Naive thymus-derived CD4-positive, alpha-beta T cell (primary cell): Measurements from ENCODE around the gene PPFIBP1. TPM values are rescaled to one million over a fixed set of nuclear protein-coding genes. Genes with fewer than 3 reads are reported as not detected.
"Not testable (repeated sequence)": the region's sequence is repeated elsewhere in the genome, so short reads cannot be mapped to it uniquely, and the experiment has no call there.

ENCODE experiments used
- ATAC-seq: fragments of 150-1000 bp; cut with Tn5 transposase; 2 replicates; pipeline ENCODE4 v1.10.0; 2021; ENCODE audit warnings: mild to moderate bottlenecking, moderate library complexity
- CTCF ChIA-PET: fragments of 350-600 bp; sonication (Branson Sonifier 250); formaldehyde crosslinking; loops from one replicate; lab custom pipeline; 2021; ENCODE audit warnings: antibody characterized with exemption; lab: Charles Lee
- POLR2A ChIA-PET: fragments of 350-600 bp; sonication (Branson Sonifier 250); formaldehyde crosslinking; loops from one replicate; lab custom pipeline; 2021; ENCODE audit warnings: antibody characterized with exemption, inconsistent platforms; lab: Charles Lee
- DNase-seq, 9 donors: peaks; one replicate each; pipeline versions ENCODE4 v3.0.0 to v3.0.0-alpha.2; 2020 to 2022; ENCODE audit warnings: mixed read lengths in 1 of 9
- H3K27ac ChIP-seq: one replicate; pipeline ENCODE4 v1.7.0; 2013; ENCODE audit warnings: mild to moderate bottlenecking, low read depth, low read length, moderate library complexity
- H3K27me3 ChIP-seq, 2 donors: one replicate each; pipeline ENCODE4 v1.7.0; 2013; ENCODE audit warnings: low read length in 2 of 2, mild to moderate bottlenecking in 2 of 2, moderate library complexity in 2 of 2; ENCODE audit not compliant: control insufficient read depth in 2 of 2, insufficient read depth in 2 of 2
- H3K36me3 ChIP-seq, 3 experiments: 1 replicate in 2 of 3; 2 replicates in 1 of 3; pipeline ENCODE4 v1.7.0; 2013; ENCODE audit warnings: low read length in 3 of 3, mild to moderate bottlenecking in 3 of 3, moderate library complexity in 1 of 3; ENCODE audit not compliant: insufficient read depth in 3 of 3, control insufficient read depth in 2 of 3
- H3K4me1 ChIP-seq, 2 donors: one replicate each; pipeline ENCODE4 v1.7.0; 2013; ENCODE audit warnings: low read length in 2 of 2, mild to moderate bottlenecking in 2 of 2, moderate library complexity in 1 of 2; ENCODE audit not compliant: control insufficient read depth in 2 of 2, insufficient read depth in 2 of 2
- H3K4me3 ChIP-seq: 2 replicates; pipeline ENCODE4 v1.7.0; 2013; ENCODE audit warnings: mild to moderate bottlenecking, low read length
- H3K9me3 ChIP-seq, 3 experiments: 1 replicate in 2 of 3; 2 replicates in 1 of 3; pipeline ENCODE4 v1.7.0; 2013; ENCODE audit warnings: low read length in 3 of 3; ENCODE audit not compliant: control insufficient read depth in 2 of 3
- H3K27ac Mint-ChIP-seq, 9 donors: one replicate each; pipeline ENCODE4 v1.8.0; 2020 to 2022; ENCODE audit warnings: mixed read lengths in 9 of 9, mild to moderate bottlenecking in 8 of 9, moderate library complexity in 5 of 9, inconsistent platforms in 2 of 9
- H3K27me3 Mint-ChIP-seq, 5 donors: one replicate each; pipeline ENCODE4 v1.8.0; 2021 to 2022; ENCODE audit warnings: mixed read lengths in 5 of 5, mild to moderate bottlenecking in 1 of 5
- H3K36me3 Mint-ChIP-seq, 5 donors: one replicate each; pipeline ENCODE4 v1.8.0; 2020 to 2022; ENCODE audit warnings: mixed read lengths in 5 of 5, mild to moderate bottlenecking in 3 of 5, inconsistent platforms in 1 of 5
- H3K4me1 Mint-ChIP-seq, 7 donors: one replicate each; pipeline ENCODE4 v1.8.0; 2020 to 2022; ENCODE audit warnings: mixed read lengths in 7 of 7, mild to moderate bottlenecking in 3 of 7, inconsistent platforms in 1 of 7
- H3K4me3 Mint-ChIP-seq, 10 donors: one replicate each; pipeline ENCODE4 v1.8.0; 2020 to 2022; ENCODE audit warnings: mild to moderate bottlenecking in 10 of 10, mixed read lengths in 10 of 10, moderate library complexity in 6 of 10, inconsistent platforms in 2 of 10
- H3K9me3 Mint-ChIP-seq, 11 donors: one replicate each; pipeline ENCODE4 v1.8.0; 2020 to 2022; ENCODE audit warnings: mixed read lengths in 11 of 11, mild to moderate bottlenecking in 4 of 11, inconsistent platforms in 1 of 11, moderate library complexity in 1 of 11
- intact Hi-C, 2 donors: fragments of 100-400 bp; cut with micrococcal nuclease; formaldehyde crosslinking; loops; one replicate each; pipeline ENCODE4 v1.15.1; 2023
- polyA plus RNA-seq, 2 donors: library from polyadenylated mRNA; unstranded; fragments of 300-500 nt; fragmentation: Illumina TruSeq; gene quantifications; one replicate each; pipeline ENCODE4 v1.2.3, GENCODE V29; 2021
- total RNA-seq, 6 experiments: library from RNA in 5 of 6; stranded (reverse) in 5 of 6; gene quantifications; 1 replicate in 5 of 6; 2 replicates in 1 of 6; pipeline ENCODE4 v1.2.3 and lab custom pipeline; 2021 to 2026

Gene PPFIBP1
- total and polyA plus RNA-seq, 7 experiments from 2014 or later: 2.7 to 29.2 (median 5.3) TPM

DNA sequence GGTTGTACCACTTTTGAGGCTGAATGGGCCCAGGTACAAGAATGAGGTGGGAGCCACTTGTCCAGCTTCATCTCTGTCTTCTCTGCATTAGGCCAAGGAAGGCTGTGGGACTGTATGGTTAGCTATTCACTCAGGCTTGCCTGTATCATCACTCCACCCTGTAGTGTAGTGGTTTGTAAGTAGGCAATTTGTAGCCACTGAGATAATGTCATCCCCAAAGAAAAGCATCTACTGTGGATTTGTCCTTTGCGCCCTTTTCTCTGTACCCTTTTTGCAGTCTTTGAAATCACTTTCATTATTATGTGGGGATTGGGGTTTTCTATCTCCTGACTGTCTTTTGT, 57.3 kb downstream of the PPFIBP1 start:
- H3K36me3 Mint-ChIP-seq: peaks cover 0 to 26% (median 3%) of the 10 kb centered on the region in 5 donors
- H3K4me3 Mint-ChIP-seq, intact Hi-C loops, H3K9me3 Mint-ChIP-seq, CTCF ChIA-PET, H3K27ac ChIP-seq, ATAC-seq, H3K27me3 Mint-ChIP-seq, POLR2A ChIA-PET, H3K27me3 ChIP-seq, H3K9me3 ChIP-seq, H3K4me3 ChIP-seq, H3K36me3 ChIP-seq, H3K4me1 ChIP-seq, DNase-seq, H3K27ac Mint-ChIP-seq: not testable (repeated sequence)
- H3K4me1 Mint-ChIP-seq: peaks cover 0 to 27% (median 13%) of the 10 kb centered on the region in 7 donors

DNA sequence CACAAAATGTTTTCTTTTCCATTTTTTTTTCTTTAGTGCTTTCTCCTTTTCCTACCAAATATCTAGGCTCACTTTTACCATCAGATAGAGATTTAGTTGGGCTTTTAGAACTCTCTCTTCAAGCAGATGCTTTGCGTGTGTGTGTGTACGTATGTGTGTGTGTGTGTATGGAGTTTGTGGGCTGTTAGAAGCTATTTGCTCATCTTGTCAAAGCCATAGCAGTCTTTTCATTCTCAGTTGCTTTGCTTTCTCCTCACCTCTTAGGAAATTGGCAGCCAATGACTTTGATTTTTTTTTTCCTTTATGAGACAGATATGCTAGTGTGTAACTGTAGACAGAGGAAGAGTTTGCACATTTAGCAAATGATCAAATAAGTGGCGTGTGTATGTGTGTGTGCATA, 57.8 kb downstream of the PPFIBP1 start:
- H3K4me1 ChIP-seq, H3K9me3 Mint-ChIP-seq, H3K27ac ChIP-seq, H3K9me3 ChIP-seq, DNase-seq, H3K36me3 ChIP-seq, ATAC-seq, H3K27me3 ChIP-seq, H3K4me3 ChIP-seq, intact Hi-C loops, H3K27me3 Mint-ChIP-seq, H3K4me3 Mint-ChIP-seq, CTCF ChIA-PET, POLR2A ChIA-PET: not testable (repeated sequence)
- Mint-ChIP-seq H3K36me3 (peaks cover 0 to 26% (median 3%) of the 10 kb centered on the region in 5 donors), H3K27ac (peak overlapping the region in 2 of 9 donors; percentile 2 to 22), H3K4me1 (peaks cover 0 to 27% (median 13%) of the 10 kb centered on the region in 7 donors)

DNA sequence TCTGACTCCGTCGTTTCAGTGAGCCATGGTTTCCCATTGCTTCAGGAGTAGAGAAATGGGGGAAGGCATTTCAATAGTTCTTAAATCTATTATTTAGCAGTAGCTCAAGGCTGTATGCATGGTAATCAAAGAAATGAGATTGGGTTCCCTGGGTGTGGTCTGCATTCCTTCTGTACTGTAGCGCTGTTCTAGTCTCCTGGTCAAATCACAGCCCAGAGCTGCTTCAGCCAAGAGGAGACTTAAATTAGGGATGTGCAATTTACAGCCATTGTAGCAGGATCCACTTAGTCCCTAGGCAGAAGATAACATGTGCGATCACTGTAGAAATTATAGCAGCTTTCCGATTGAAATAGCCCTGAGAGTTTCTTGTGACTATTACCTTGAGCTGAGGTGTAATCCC, 58.4 kb downstream of the PPFIBP1 start:
- H3K4me1 ChIP-seq, CTCF ChIA-PET, intact Hi-C loops, H3K27ac Mint-ChIP-seq, H3K36me3 ChIP-seq, DNase-seq, H3K4me3 ChIP-seq, H3K9me3 Mint-ChIP-seq, H3K27me3 ChIP-seq, ATAC-seq, H3K27me3 Mint-ChIP-seq, POLR2A ChIA-PET, H3K27ac ChIP-seq, H3K4me3 Mint-ChIP-seq, H3K9me3 ChIP-seq: not testable (repeated sequence)
- Mint-ChIP-seq H3K36me3 (peaks cover 0 to 26% (median 3%) of the 10 kb centered on the region in 5 donors), H3K4me1 (peaks cover 0 to 27% (median 14%) of the 10 kb centered on the region in 7 donors)

DNA sequence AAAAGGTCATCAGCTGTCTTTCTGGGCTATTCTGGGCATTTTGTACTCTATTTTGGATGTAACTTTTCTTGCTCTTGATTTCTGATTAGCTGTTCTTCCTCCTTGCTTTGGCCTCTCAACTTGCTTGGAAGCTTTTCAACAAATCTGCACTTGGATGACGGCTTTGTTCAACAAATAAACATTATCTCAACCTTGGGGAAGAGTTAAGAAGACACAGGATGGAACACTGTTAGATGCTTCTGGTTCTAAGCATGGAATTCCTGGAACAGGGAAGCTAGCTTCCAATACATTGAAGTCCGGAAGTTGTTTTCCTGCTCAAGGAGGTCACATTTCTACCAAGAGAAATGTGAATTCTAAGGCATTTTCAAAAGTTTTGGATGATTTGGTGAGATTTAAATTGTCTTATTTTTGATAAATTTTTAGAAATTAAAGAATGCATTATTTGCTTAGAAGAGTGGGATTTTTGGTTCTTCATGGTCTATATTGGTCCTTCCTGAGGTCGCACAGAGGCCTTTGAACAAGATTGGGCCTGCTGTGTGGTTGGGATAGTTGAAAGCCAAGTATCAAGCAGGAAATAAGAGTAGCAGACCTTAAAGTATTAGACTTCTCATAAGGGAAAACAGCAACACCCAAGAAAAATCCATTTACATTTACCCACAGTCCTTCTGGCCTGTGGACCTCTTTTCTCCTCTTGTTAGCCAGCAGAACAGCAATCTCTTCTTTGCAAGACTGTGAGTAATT, 59.2 kb downstream of the PPFIBP1 start:
- ChIA-PET CTCF (no interaction called here), POLR2A (no interaction called here)
- H3K4me3 Mint-ChIP-seq: no peak overlapping the region
- DNase-seq (no peak), ATAC-seq (no peak)
- Histone ChIP-seq H3K36me3 (no peaks in the 10 kb centered on the region), H3K27ac (no peak overlapping the region), H3K4me1 (no peaks in the 10 kb centered on the region), H3K4me3 (no peak overlapping the region), H3K9me3 (no peaks in the 10 kb centered on the region), H3K27me3 (no peaks in the 10 kb centered on the region)
- H3K36me3 Mint-ChIP-seq: peaks cover 0 to 22% (median 3%) of the 10 kb centered on the region in 5 donors
- H3K4me1 Mint-ChIP-seq: peaks cover 7 to 34% (median 22%) of the 10 kb centered on the region in 7 donors
- H3K27me3 Mint-ChIP-seq: no peaks in the 10 kb centered on the region
- no peaks in the 10 kb centered on the region for H3K9me3 Mint-ChIP-seq
- intact Hi-C loops: no loop called here
- no peak overlapping the region for H3K27ac Mint-ChIP-seq

DNA sequence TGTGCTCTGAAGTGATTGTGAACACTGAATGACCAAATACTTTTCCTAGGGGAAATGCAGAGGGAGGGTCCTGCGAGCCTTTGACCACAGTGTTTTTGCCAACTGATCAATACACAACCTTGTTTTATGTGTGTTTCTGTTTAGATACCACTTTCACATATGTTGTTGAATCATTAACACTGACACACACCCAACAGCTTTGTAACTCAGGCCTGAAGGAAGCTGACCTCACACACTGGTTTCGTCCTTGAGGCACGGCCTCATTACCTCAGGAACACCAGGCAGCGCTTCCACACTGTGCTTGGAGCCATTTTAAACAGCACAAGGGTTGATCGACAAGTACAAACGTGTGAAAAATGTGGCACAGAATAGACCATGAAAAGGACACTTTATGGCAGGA, 60.0 kb downstream of the PPFIBP1 start:
- Histone ChIP-seq H3K4me3 (no peak overlapping the region), H3K4me1 (no peaks in the 10 kb centered on the region), H3K27me3 (no peaks in the 10 kb centered on the region), H3K9me3 (no peaks in the 10 kb centered on the region), H3K27ac (no peak overlapping the region), H3K36me3 (no peaks in the 10 kb centered on the region)
- ATAC-seq: no peak
- Mint-ChIP-seq H3K4me1 (peaks cover 12 to 41% (median 26%) of the 10 kb centered on the region in 7 donors), H3K36me3 (peaks cover 0 to 15% (median 0%) of the 10 kb centered on the region in 5 donors), H3K27ac (no peak overlapping the region), H3K9me3 (no peaks in the 10 kb centered on the region), H3K27me3 (no peaks in the 10 kb centered on the region), H3K4me3 (no peak overlapping the region)
- intact Hi-C loops: no loop called here
- ChIA-PET POLR2A (no interaction called here), CTCF (no interaction called here)
- DNase-seq: no peak

DNA sequence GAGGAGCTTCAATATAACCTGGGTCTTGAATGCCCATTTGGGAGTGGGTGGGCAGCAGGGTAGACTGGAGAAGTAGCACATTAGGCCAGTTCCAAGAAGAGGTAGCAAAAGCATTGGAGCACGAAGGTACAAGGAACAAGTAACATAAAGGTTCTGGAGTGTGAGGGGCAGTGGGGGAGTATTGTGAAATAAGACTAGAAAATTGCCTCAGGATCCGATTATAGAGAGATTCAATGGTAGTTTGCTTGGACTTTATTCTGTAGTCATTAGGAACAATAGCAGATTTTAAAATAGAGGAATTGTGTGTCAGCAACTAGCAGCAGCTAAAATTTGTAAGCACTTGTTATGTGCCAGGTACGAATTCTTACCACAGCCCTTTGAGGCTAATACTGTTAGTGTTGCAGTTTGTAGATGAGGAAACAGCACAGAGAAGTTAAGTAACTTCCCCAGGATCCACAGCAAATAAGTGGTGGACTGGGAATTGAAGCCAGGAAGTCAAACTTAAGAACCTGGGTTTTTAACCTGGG, 61.8 kb downstream of the PPFIBP1 start:
- no peaks in the 10 kb centered on the region for H3K9me3 Mint-ChIP-seq
- Histone ChIP-seq H3K27ac (no peak overlapping the region), H3K4me1 (no peaks in the 10 kb centered on the region), H3K9me3 (no peaks in the 10 kb centered on the region), H3K27me3 (no peaks in the 10 kb centered on the region), H3K36me3 (no peaks in the 10 kb centered on the region), H3K4me3 (no peak overlapping the region)
- H3K4me3 Mint-ChIP-seq: no peak overlapping the region
- H3K27ac Mint-ChIP-seq: no peak overlapping the region
- H3K4me1 Mint-ChIP-seq: peaks cover 12 to 36% (median 24%) of the 10 kb centered on the region in 7 donors
- no peak for ATAC-seq
- H3K36me3 Mint-ChIP-seq: peaks cover 0 to 9% (median 0%) of the 10 kb centered on the region in 5 donors
- no peaks in the 10 kb centered on the region for H3K27me3 Mint-ChIP-seq
- ChIA-PET CTCF (no interaction called here), POLR2A (no interaction called here)
- intact Hi-C loops: loop anchor here in 1 of 2 donors (5.0 kb wide), 1 partner anchor 54 kb away; no protein-coding TSS in a partner anchor
- no peak for DNase-seq
